ENCODE results near the gene SEC61G. TPM values are rescaled to one million over a fixed set of nuclear protein-coding genes. Genes with fewer than 3 reads are reported as not detected.

SEC61G gene
- polyA plus RNA-seq, 1 experiment = 344 TPM

DNA sequence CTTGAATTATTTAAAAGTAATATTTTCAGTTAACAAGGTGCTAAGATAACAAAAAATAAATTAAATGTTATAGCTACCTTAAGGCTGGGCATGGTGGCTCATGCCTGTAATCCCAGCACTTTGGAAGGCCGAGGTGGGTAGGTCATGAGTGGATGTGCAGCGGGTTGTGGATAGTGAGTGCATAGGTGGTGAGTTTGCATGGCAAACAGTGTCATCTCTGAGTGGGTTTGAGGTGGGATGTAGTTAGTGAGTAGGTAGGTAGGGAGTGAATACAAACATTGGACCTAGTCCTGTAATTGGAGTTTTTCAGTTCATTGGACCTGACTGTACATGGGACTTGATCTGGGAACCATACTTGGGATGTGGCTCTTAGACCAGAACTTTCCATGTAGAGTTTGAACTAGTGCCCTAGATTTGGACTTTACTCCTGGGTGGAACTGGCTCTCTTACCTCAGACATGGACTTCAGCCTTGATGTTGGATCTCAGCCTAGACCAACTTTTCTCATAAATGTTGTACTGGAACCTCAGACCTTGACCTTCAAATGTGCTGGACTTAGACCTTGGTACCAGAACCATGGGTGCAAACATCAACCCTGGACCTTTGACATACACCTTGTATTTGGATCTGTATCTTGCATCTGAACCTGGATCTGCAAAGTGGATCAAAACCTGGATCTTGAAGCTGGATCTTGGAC lies 47.0 kb downstream of the SEC61G start:
- no peak for DNase-seq (ENCODE audit: low read depth, low spot score)
- ChIA-PET POLR2A (no interaction called here), CTCF (no interaction called here)
- TF ChIP-seq, protein P1, sequence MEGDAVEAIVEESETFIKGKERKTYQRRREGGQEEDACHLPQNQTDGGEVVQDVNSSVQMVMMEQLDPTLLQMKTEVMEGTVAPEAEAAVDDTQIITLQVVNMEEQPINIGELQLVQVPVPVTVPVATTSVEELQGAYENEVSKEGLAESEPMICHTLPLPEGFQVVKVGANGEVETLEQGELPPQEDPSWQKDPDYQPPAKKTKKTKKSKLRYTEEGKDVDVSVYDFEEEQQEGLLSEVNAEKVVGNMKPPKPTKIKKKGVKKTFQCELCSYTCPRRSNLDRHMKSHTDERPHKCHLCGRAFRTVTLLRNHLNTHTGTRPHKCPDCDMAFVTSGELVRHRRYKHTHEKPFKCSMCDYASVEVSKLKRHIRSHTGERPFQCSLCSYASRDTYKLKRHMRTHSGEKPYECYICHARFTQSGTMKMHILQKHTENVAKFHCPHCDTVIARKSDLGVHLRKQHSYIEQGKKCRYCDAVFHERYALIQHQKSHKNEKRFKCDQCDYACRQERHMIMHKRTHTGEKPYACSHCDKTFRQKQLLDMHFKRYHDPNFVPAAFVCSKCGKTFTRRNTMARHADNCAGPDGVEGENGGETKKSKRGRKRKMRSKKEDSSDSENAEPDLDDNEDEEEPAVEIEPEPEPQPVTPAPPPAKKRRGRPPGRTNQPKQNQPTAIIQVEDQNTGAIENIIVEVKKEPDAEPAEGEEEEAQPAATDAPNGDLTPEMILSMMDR (IDR thresholded peaks at IDR 0.05; ENCODE audit: low read depth, low read length) = no peak
- H3K4me3 ChIP-seq (ENCODE audit: low read depth, low read length) = no peak overlapping the region
- no peak overlapping the region for H3K27ac ChIP-seq (ENCODE audit: low read depth, low read length)
- no peaks in the 10 kb centered on the region for H3K27me3 ChIP-seq (ENCODE audit: control insufficient read depth, insufficient read depth, low read length)
- no peaks in the 10 kb centered on the region for H3K9me3 ChIP-seq (ENCODE audit: control insufficient read depth, insufficient read depth, low read length)

- Histone ChIP-seq H3K27me3 (ENCODE audit: control insufficient read depth, insufficient read depth, low read length) (no peaks in the 10 kb centered on the region), H3K4me3 (ENCODE audit: low read depth, low read length) (no peak overlapping the region), H3K9me3 (ENCODE audit: control insufficient read depth, insufficient read depth, low read length) (no peaks in the 10 kb centered on the region), H3K27ac (ENCODE audit: low read depth, low read length) (no peak overlapping the region)
- POLR2A ChIA-PET = interaction anchor here (0.6 kb wide), 1 partner anchor 20 kb away, joined by 8 read pairs; no protein-coding TSS in a partner anchor
- CTCF ChIA-PET = interaction anchor here (0.6 kb wide), 1 partner anchor 169 kb away, joined by 3 read pairs; no protein-coding TSS in a partner anchor
- TF ChIP-seq, protein P1 (IDR thresholded peaks at IDR 0.05; ENCODE audit: low read depth, low read length) = no peak
- DNase-seq (ENCODE audit: low read depth, low spot score) = no peak
These were observed 49.7 kb downstream of the SEC61G start for GRCh38 chr7:54709283-54709682.

- CTCF ChIA-PET = no interaction called here
- H3K4me3 ChIP-seq (ENCODE audit: low read depth, low read length) = no peak overlapping the region
- no peak for DNase-seq (ENCODE audit: low read depth, low spot score)
- H3K27ac ChIP-seq (ENCODE audit: low read depth, low read length) = no peak overlapping the region
- TF ChIP-seq, protein P1 (IDR thresholded peaks at IDR 0.05; ENCODE audit: low read depth, low read length) = no peak
- no peaks in the 10 kb centered on the region for H3K9me3 ChIP-seq (ENCODE audit: control insufficient read depth, insufficient read depth, low read length)
- POLR2A ChIA-PET = no interaction called here
- H3K27me3 ChIP-seq (ENCODE audit: control insufficient read depth, insufficient read depth, low read length) = no peaks in the 10 kb centered on the region
These were observed 53.6 kb downstream of the SEC61G start for GRCh38 chr7:54705436-54705835.

DNA sequence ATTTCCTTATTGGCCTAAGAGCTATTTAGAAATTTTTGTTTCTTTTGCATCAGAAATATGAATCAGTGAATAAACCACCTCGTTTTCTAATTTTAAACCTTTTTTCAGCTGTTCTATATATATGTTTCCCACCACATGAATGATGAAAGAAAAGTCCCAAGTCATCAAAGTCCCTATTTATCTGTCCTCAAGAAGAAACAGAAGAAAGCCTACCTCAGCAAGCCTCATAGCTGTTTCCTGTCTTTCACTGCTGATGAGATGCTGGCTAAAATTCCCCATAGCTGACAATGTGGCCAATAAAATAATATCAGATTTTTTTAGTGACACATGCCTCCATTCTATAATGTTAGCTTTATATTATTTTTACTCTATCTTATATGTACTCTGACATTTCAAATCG lies 54.2 kb downstream of the SEC61G start:
- TF ChIP-seq, protein P1 (IDR thresholded peaks at IDR 0.05; ENCODE audit: low read depth, low read length) = no peak
- Histone ChIP-seq H3K27ac (ENCODE audit: low read depth, low read length) (no peak overlapping the region), H3K4me3 (ENCODE audit: low read depth, low read length) (no peak overlapping the region), H3K9me3 (ENCODE audit: control insufficient read depth, insufficient read depth, low read length) (no peaks in the 10 kb centered on the region), H3K27me3 (ENCODE audit: control insufficient read depth, insufficient read depth, low read length) (no peaks in the 10 kb centered on the region)
- POLR2A ChIA-PET = no interaction called here
- CTCF ChIA-PET = no interaction called here
- DNase-seq (ENCODE audit: low read depth, low spot score) = no peak

Other genes starting within 250 kb of the SEC61G start
- not detected in 2 replicates for gene VSTM2A, start 216.8 kb downstream of the SEC61G start, polyA plus RNA-seq (2011; rRNA removed)